Transverse colon (tissue), 3 donors: ENCODE measurements around the gene HS3ST5.

Source experiments
- POLR2A ChIP-seq: fragments of 450-650 bp; IDR thresholded peaks from one replicate; pipeline ENCODE4 v1.6.1; 2016; ENCODE audit warnings: antibody characterized with exemption, mild to moderate bottlenecking, moderate library complexity
- TF ChIP-seq, protein P1 (sequence below), 5 experiments: fragments of 200-600 bp in 3 of 5; fragments of 450-650 bp in 2 of 5; sonication (generic) in 3 of 5; IDR thresholded peaks; 1 replicate in 2 of 5; 2 replicates in 3 of 5; pipeline ENCODE4 v1.5.1; 2016 to 2017; ENCODE audit warnings: antibody characterized with exemption in 5 of 5, inconsistent platforms in 3 of 5, mild to moderate bottlenecking in 2 of 5, moderate library complexity in 1 of 5

DNA sequence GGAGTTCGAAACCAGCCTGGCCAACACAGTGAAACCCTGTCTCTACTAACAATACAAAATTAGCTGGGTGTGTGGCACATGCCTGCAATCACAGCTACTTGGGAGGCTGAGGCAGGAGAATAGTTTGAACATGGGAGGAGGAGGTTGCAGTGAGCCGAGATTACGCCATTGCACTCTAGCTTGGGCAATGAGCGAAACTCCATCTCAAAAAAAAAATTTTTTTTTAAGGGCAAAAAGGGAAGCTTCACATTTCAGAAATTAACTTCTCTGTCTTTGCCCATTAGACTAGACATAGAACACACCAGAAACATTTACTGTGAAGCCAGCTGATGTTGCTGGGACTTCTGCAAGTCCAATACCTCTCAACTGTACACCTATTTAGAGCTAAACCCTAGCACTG, 281.1 kb downstream of the HS3ST5 start:
- TF ChIP-seq, protein P1, sequence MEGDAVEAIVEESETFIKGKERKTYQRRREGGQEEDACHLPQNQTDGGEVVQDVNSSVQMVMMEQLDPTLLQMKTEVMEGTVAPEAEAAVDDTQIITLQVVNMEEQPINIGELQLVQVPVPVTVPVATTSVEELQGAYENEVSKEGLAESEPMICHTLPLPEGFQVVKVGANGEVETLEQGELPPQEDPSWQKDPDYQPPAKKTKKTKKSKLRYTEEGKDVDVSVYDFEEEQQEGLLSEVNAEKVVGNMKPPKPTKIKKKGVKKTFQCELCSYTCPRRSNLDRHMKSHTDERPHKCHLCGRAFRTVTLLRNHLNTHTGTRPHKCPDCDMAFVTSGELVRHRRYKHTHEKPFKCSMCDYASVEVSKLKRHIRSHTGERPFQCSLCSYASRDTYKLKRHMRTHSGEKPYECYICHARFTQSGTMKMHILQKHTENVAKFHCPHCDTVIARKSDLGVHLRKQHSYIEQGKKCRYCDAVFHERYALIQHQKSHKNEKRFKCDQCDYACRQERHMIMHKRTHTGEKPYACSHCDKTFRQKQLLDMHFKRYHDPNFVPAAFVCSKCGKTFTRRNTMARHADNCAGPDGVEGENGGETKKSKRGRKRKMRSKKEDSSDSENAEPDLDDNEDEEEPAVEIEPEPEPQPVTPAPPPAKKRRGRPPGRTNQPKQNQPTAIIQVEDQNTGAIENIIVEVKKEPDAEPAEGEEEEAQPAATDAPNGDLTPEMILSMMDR (IDR thresholded peaks at IDR 0.05): no peak
- no peak for TF ChIP-seq POLR2A
